Endothelial cell of umbilical vein (primary cell): ENCODE measurements around the gene DAPK2. TPM values are rescaled to one million over a fixed set of nuclear protein-coding genes. Genes with fewer than 3 reads are reported as not detected.

Experiments used
- BruUV-seq: library from RNA; stranded (reverse); fragments of 400-500 nt; replicated peaks from 2 replicates; lab custom pipeline; 2021; lab: Mats Ljungman, UMichigan
- CTCF ChIA-PET: fragments of 300-600, 350-600 bp; sonication (Branson Sonifier 250); formaldehyde crosslinking; loops from one replicate; lab custom pipeline; 2021; ENCODE audit warnings: antibody characterized with exemption, inconsistent platforms; lab: Charles Lee
- POLR2A ChIA-PET: fragments of 300-600, 350-600 bp; sonication (Branson Sonifier 250); formaldehyde crosslinking; loops from one replicate; lab custom pipeline; 2021; ENCODE audit warnings: antibody characterized with exemption, inconsistent platforms; lab: Charles Lee
- DNase-seq: peaks from one replicate; pipeline ENCODE4 v3.0.0-alpha.2; 2011; ENCODE audit warnings: low read depth, low spot score
- FAIRE-seq: peaks from 2 replicates; lab custom pipeline; 2011; peaks lifted over from hg19 to GRCh38; lab: Jason Lieb, UNC
- H2AFZ ChIP-seq: 2 replicates; pipeline ENCODE4 v1.6.0; 2012; ENCODE audit warnings: low read depth, low read length, control low read depth, inconsistent platforms
- H3K27ac ChIP-seq: 2 replicates; pipeline ENCODE4 v1.5.1; 2011; ENCODE audit warnings: low read depth, mild to moderate bottlenecking, control low read depth, low read length, moderate library complexity; ENCODE audit not compliant: insufficient read depth
- H3K27me3 ChIP-seq, 2 experiments: 2 replicates each; pipeline versions ENCODE4 v1.6.0 to v1.6.1; 2011; ENCODE audit warnings: low read length in 2 of 2, mixed read lengths in 1 of 2; ENCODE audit not compliant: control insufficient read depth in 2 of 2, insufficient read depth in 2 of 2
- H3K36me3 ChIP-seq, 2 experiments: 2 replicates in 1 of 2; 3 replicates in 1 of 2; pipeline ENCODE4 v1.5.1; 2011; ENCODE audit warnings: low read length in 2 of 2, mild to moderate bottlenecking in 1 of 2, moderate library complexity in 1 of 2; ENCODE audit not compliant: control insufficient read depth in 2 of 2, insufficient read depth in 2 of 2; ENCODE audit errors: extremely low read depth in 1 of 2
- H3K4me1 ChIP-seq: 3 replicates; pipeline ENCODE4 v1.5.1; 2011; ENCODE audit warnings: mild to moderate bottlenecking, low read length; ENCODE audit not compliant: control insufficient read depth, insufficient read depth; ENCODE audit errors: extremely low read depth
- H3K4me2 ChIP-seq: 2 replicates; pipeline ENCODE4 v1.6.1; 2011; ENCODE audit warnings: low read length, control low read depth, mixed read lengths; ENCODE audit not compliant: insufficient read depth
- H3K4me3 ChIP-seq, 3 experiments: fragments of 200-600 bp in 1 of 3; sonication (generic), shearing (Covaris generic) in 1 of 3; replicated peaks in 1 of 3; 2 replicates each; pipeline ENCODE4 v1.5.1; 2011 to 2016; ENCODE audit warnings: control low read depth in 3 of 3, low read length in 3 of 3, mild to moderate bottlenecking in 2 of 3, inconsistent platforms in 1 of 3, low read depth in 1 of 3, moderate library complexity in 1 of 3; ENCODE audit not compliant: insufficient read depth in 1 of 3
- H3K79me2 ChIP-seq: 2 replicates; pipeline ENCODE4 v1.6.0; 2012; ENCODE audit warnings: low read length, inconsistent platforms; ENCODE audit not compliant: control insufficient read depth, insufficient read depth
- H3K9ac ChIP-seq: replicated peaks from 2 replicates; pipeline ENCODE3; 2011; ENCODE audit warnings: low read length, control low read depth; ENCODE audit not compliant: insufficient read depth; ENCODE audit errors: extremely low read depth
- H3K9me1 ChIP-seq: replicated peaks from 3 replicates; pipeline ENCODE4 v1.6.0; 2011; ENCODE audit warnings: mild to moderate bottlenecking, low read length; ENCODE audit not compliant: control insufficient read depth, insufficient read depth; ENCODE audit errors: extremely low read depth
- H3K9me3 ChIP-seq: replicated peaks from 2 replicates; pipeline ENCODE4 v1.5.1; 2012; ENCODE audit warnings: low read length, inconsistent platforms; ENCODE audit not compliant: control insufficient read depth, insufficient read depth
- H4K20me1 ChIP-seq: replicated peaks from 2 replicates; pipeline ENCODE3; 2011; ENCODE audit warnings: mild to moderate bottlenecking, low read length; ENCODE audit not compliant: control insufficient read depth, insufficient read depth; ENCODE audit errors: extremely low read depth
- EZH2 ChIP-seq: IDR thresholded peaks from 2 replicates; pipeline ENCODE4 v1.6.1; 2012; ENCODE audit warnings: borderline replicate concordance, low read depth, mild to moderate bottlenecking, moderate library complexity, low read length, inconsistent platforms; ENCODE audit not compliant: severe bottlenecking
- FOS ChIP-seq: IDR thresholded peaks from 2 replicates; pipeline ENCODE4 v1.6.1; 2011; ENCODE audit warnings: mild to moderate bottlenecking, low read length, moderate library complexity, borderline replicate concordance; ENCODE audit not compliant: insufficient read depth
- JUN ChIP-seq: IDR thresholded peaks from 2 replicates; pipeline ENCODE4 v1.6.1; 2011; ENCODE audit warnings: borderline replicate concordance, low read depth; ENCODE audit not compliant: insufficient read length, insufficient read depth
- MAX ChIP-seq: IDR thresholded peaks from 2 replicates; pipeline ENCODE4 v1.6.1; 2011; ENCODE audit not compliant: insufficient read depth, insufficient read length
- MYC ChIP-seq: IDR thresholded peaks from one replicate; pipeline ENCODE4 v1.6.1; 2011; ENCODE audit warnings: mild to moderate bottlenecking, low read depth, low read length
- POLR2AphosphoS5 ChIP-seq: IDR thresholded peaks from 2 replicates; pipeline ENCODE4 v1.6.1; 2012; ENCODE audit warnings: low read depth, mild to moderate bottlenecking, control low read depth, low read length, moderate library complexity; ENCODE audit not compliant: insufficient read depth
- dilution Hi-C: fragments of 300-500 bp; cut with MboI; formaldehyde crosslinking; loops from one replicate; pipeline ENCODE4 v1.15.0; 2019; ENCODE audit warnings: low sequenced_read_pairs; ENCODE audit not compliant: extremely low pct_ligation_motif_present
- intact Hi-C: fragments of 100-400 bp; cut with micrococcal nuclease; formaldehyde crosslinking; loops from one replicate; pipeline ENCODE4 v1.10.0; 2022
- polyA plus RNA-seq, 4 experiments: library from polyadenylated mRNA; depleted of rRNA in 3 of 4; stranded (reverse) in 3 of 4; unstranded in 1 of 4; fragments of >200 nt; gene quantifications; 2 replicates each; pipeline versions ENCODE4 v1.2.1 to v1.2.3, GENCODE V29; 2011 to 2012; ENCODE audit warnings: missing spikeins in 1 of 4
- total RNA-seq: library from RNA; stranded (reverse); gene quantifications from 2 replicates; pipeline ENCODE4 v1.2.3, GENCODE V29; 2021
- TF ChIP-seq, protein P1 (sequence below), 2 donors: IDR thresholded peaks; 1 replicate in 1 of 2; 2 replicates in 1 of 2; pipeline ENCODE4 v1.5.1; 2011; ENCODE audit warnings: low read length in 2 of 2, mild to moderate bottlenecking in 2 of 2, moderate library complexity in 2 of 2, control low read depth in 1 of 2, inconsistent platforms in 1 of 2, low read depth in 1 of 2; ENCODE audit not compliant: insufficient read depth in 1 of 2; ENCODE audit errors: extremely low read depth in 1 of 2

Gene DAPK2
- total and polyA plus RNA-seq, 2 donors (not counting 3 experiments of a cell fraction or from before 2014, with no cell fraction given): 2.8 to 6.7 TPM

DNA sequence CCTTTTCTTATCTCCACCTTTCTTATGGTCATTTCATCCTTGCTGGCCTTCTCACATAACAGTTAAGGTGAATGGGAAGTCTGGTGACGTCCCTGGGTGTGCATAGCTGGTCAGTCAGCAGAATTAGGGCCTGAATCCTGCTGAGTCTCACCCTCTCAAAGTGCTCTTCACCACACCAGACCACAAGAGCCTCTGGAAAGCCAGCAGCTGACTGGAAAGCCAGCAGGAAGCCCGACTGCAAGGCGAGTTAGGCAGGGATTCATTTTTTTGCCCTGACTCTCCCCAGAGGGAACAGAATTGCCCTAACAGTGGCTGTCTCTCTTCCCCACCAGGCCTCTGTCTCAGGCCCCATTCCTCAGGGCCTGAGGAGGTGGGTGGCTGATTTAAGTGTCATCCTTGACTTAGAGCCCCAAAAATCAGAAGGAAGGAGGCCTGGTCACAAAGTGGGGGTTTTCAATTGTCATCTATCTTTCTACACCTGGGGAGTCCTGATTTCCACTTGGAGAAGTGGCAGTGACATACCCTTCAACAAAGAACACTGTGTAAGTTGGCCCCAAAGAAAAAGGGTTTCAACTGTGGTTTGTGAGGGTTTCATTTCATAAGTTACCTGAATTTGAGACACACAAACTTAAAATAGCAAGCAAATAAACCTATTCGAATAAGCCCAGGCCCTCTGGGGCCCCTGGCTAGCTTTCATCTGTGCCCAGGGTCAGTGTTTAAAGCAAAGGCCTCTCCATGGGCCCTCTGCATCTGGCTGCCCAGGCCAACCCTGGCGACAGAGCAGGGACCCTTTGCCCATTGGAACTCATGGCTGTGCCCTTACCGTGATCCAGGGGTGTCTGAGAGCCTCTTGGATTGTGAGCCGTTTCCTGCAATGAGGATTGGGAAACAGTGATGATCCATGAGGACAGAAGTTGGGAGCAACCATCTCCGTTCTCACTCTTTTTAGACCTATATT is 122.0 kb downstream of the DAPK2 start:
- no peak overlapping the region for H2AFZ ChIP-seq
- no peak overlapping the region for H3K4me2 ChIP-seq
- H4K20me1 ChIP-seq: no peaks in the 10 kb centered on the region
- peaks cover 0 to 4% of the 10 kb centered on the region in 2 experiments for H3K27me3 ChIP-seq
- dilution Hi-C loops: no loop called here
- ChIA-PET CTCF (interaction anchor here (2.1 kb wide), 1 partner anchor 21 kb away, joined by 6 read pairs; no protein-coding TSS in a partner anchor), POLR2A (no interaction called here)
- no TSS peak for BruUV-seq
- no peak for FAIRE-seq
- H3K9ac ChIP-seq: no peak overlapping the region
- H3K9me3 ChIP-seq: no peaks in the 10 kb centered on the region
- no peak for DNase-seq
- no peaks in the 10 kb centered on the region for H3K9me1 ChIP-seq
- intact Hi-C loops: no loop called here
- H3K36me3 ChIP-seq: no peaks in the 10 kb centered on the region
- H3K27ac ChIP-seq: no peak overlapping the region
- no peaks in the 10 kb centered on the region for H3K79me2 ChIP-seq
- H3K4me1 ChIP-seq: no peaks in the 10 kb centered on the region
- no peak overlapping the region for H3K4me3 ChIP-seq
- TF ChIP-seq POLR2AphosphoS5 (no peak), MAX (no peak), FOS (no peak), JUN (no peak), MYC (no peak), EZH2 (no peak)
- TF ChIP-seq, protein P1, sequence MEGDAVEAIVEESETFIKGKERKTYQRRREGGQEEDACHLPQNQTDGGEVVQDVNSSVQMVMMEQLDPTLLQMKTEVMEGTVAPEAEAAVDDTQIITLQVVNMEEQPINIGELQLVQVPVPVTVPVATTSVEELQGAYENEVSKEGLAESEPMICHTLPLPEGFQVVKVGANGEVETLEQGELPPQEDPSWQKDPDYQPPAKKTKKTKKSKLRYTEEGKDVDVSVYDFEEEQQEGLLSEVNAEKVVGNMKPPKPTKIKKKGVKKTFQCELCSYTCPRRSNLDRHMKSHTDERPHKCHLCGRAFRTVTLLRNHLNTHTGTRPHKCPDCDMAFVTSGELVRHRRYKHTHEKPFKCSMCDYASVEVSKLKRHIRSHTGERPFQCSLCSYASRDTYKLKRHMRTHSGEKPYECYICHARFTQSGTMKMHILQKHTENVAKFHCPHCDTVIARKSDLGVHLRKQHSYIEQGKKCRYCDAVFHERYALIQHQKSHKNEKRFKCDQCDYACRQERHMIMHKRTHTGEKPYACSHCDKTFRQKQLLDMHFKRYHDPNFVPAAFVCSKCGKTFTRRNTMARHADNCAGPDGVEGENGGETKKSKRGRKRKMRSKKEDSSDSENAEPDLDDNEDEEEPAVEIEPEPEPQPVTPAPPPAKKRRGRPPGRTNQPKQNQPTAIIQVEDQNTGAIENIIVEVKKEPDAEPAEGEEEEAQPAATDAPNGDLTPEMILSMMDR (IDR thresholded peaks at IDR 0.05; ENCODE audit: extremely low read depth in 1 of 2, insufficient read depth in 1 of 2, low read depth in 1 of 2, low read length in 2 of 2): no peak
